ENCODE data around the gene KRT2.
A peak's percentile ranks its signal among the peaks of the same experiment; 100 is the strongest.

Gene KRT2

GRCh38 chr12:52651726-52652261 lies at the start of gene KRT2:
TSS of gene KRT2 (minus strand) at chr12:52652211. CDS start at chr12:52652142, 69 bp downstream.
- H3K27ac ChIP-seq: no peak within 1 kb of the TSS
- no peak for DNase-seq (ENCODE audit: low read depth, low spot score)

- no peak for DNase-seq (ENCODE audit: low read depth, low spot score)
- no peak overlapping the region for H3K27ac ChIP-seq
Measured at GRCh38 chr12:52701281-52701680, 49.3 kb upstream of the KRT2 start.

GRCh38 chr12:52699960-52700359 lies 47.9 kb upstream of the KRT2 start:
- H3K27ac ChIP-seq: no peak overlapping the region
- no peak for DNase-seq (ENCODE audit: low read depth, low spot score)

GRCh38 chr12:52699373-52699772 lies 47.4 kb upstream of the KRT2 start:
- no peak for DNase-seq (ENCODE audit: low read depth, low spot score)
- no peak overlapping the region for H3K27ac ChIP-seq

GRCh38 chr12:52698651-52699340 lies 46.8 kb upstream of the KRT2 start:
- no peak for DNase-seq (ENCODE audit: low read depth, low spot score)
- no peak overlapping the region for H3K27ac ChIP-seq

GRCh38 chr12:52697058-52697582 lies 45.1 kb upstream of the KRT2 start:
- H3K27ac ChIP-seq: no peak overlapping the region
- DNase-seq (ENCODE audit: low read depth, low spot score): no peak

- no peak overlapping the region for H3K27ac ChIP-seq
- no peak for DNase-seq (ENCODE audit: low read depth, low spot score)
Measured at GRCh38 chr12:52696588-52696987, 44.6 kb upstream of the KRT2 start.

GRCh38 chr12:52695039-52695438 lies 43.0 kb upstream of the KRT2 start:
- H3K27ac ChIP-seq: no peak overlapping the region
- no peak for DNase-seq (ENCODE audit: low read depth, low spot score)

- DNase-seq (ENCODE audit: low read depth, low spot score): no peak
- no peak overlapping the region for H3K27ac ChIP-seq
Measured at GRCh38 chr12:52694151-52694550, 42.1 kb upstream of the KRT2 start.

- DNase-seq (ENCODE audit: low read depth, low spot score): no peak
Measured at GRCh38 chr12:52693261-52693660, 41.2 kb upstream of the KRT2 start.

GRCh38 chr12:52692254-52692653 lies 40.2 kb upstream of the KRT2 start:
- no peak for DNase-seq (ENCODE audit: low read depth, low spot score)

More at GRCh38 chr12:52693261-52693660, 41.2 kb upstream of the KRT2 start:
- H3K27ac ChIP-seq: no peak overlapping the region

GRCh38 chr12:52691841-52692150 lies 39.8 kb upstream of the KRT2 start:
- no peak overlapping the region for H3K27ac ChIP-seq
- DNase-seq (ENCODE audit: low read depth, low spot score): no peak

More at GRCh38 chr12:52692254-52692653, 40.2 kb upstream of the KRT2 start:
- no peak overlapping the region for H3K27ac ChIP-seq

- no peak overlapping the region for H3K27ac ChIP-seq
- no peak for DNase-seq (ENCODE audit: low read depth, low spot score)
Measured at GRCh38 chr12:52691076-52691840, 39.2 kb upstream of the KRT2 start.

- no peak for DNase-seq (ENCODE audit: low read depth, low spot score)
- H3K27ac ChIP-seq: no peak overlapping the region
Measured at GRCh38 chr12:52690351-52691075, 38.5 kb upstream of the KRT2 start.

- DNase-seq (ENCODE audit: low read depth, low spot score): no peak
- H3K27ac ChIP-seq: no peak overlapping the region
Measured at GRCh38 chr12:52689936-52690335, 37.9 kb upstream of the KRT2 start.

GRCh38 chr12:52689239-52689638 lies 37.2 kb upstream of the KRT2 start:
- no peak for DNase-seq (ENCODE audit: low read depth, low spot score)
- H3K27ac ChIP-seq: no peak overlapping the region

- no peak for DNase-seq (ENCODE audit: low read depth, low spot score)
- H3K27ac ChIP-seq: no peak overlapping the region
Measured at GRCh38 chr12:52688481-52688880, 36.5 kb upstream of the KRT2 start.

- no peak overlapping the region for H3K27ac ChIP-seq
- peak; percentile 33 for DNase-seq (ENCODE audit: low read depth, low spot score)
Measured at GRCh38 chr12:52687497-52688385, 35.7 kb upstream of the KRT2 start.

GRCh38 chr12:52686756-52687487 lies 34.9 kb upstream of the KRT2 start:
- no peak overlapping the region for H3K27ac ChIP-seq
- no peak for DNase-seq (ENCODE audit: low read depth, low spot score)

All from epithelial cell of prostate (primary cell).